ENCODE results near the gene ATP13A3.
"Not testable (repeated sequence)": the region's sequence is repeated elsewhere in the genome, so short reads cannot be mapped to it uniquely, and the experiment has no call there.

The ATP13A3 gene

DNA sequence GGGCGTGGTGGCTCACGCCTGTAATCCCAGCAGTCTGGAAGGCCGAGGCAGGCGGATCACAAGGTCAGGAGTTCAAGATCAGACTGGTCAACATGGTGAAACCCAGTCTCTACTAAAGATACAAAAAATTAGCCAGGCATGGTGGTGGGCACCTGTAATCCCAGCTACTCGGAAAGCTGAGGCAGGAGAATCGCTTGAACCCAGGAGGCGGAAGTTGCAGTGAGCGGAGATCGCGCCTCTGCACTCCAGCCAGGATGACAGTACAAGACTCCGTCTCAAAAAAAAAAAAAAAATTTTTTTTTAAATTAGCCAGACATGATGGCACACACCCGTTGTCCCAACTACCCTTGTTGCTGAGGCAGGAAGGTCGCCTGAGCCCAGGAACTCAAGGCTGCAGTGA lies 4.0 kb downstream of the ATP13A3 start:
- not testable (repeated sequence) for H3K79me1 ChIP-seq (ENCODE audit: low read depth, low read length); H2BK15ac ChIP-seq (ENCODE audit: low read length); H3K9ac ChIP-seq (ENCODE audit: low read depth, low read length, poor library complexity); H3K4me1 ChIP-seq (ENCODE audit: control insufficient read depth in 2 of 2, insufficient read depth in 1 of 2, low read depth in 1 of 2, low read length in 2 of 2); H4K8ac ChIP-seq (ENCODE audit: low read depth, low read length); H3K23ac ChIP-seq (ENCODE audit: low read depth, low read length, poor library complexity); H3K9me3 ChIP-seq (replicated peaks in 1 of 2; ENCODE audit: control insufficient read depth in 2 of 2, insufficient read depth in 1 of 2, low read depth in 1 of 2, low read length in 2 of 2); H2BK120ac ChIP-seq (ENCODE audit: low read depth, low read length); H3K27me3 ChIP-seq (ENCODE audit: control insufficient read depth in 3 of 3, insufficient read depth in 3 of 3, low read depth in 1 of 3, low read length in 3 of 3); H3K18ac ChIP-seq (ENCODE audit: low read length); DNase-seq (ENCODE audit: low spot score); H2BK5ac ChIP-seq (ENCODE audit: low read length); H3K14ac ChIP-seq (ENCODE audit: low read length); H2AFZ ChIP-seq (ENCODE audit: low read length); H3K4me3 ChIP-seq (ENCODE audit: low read length in 2 of 2); H3K4ac ChIP-seq (ENCODE audit: low read length); H2BK12ac ChIP-seq (ENCODE audit: low read length); H3K27ac ChIP-seq (replicated peaks; ENCODE audit: low read length); H2AK5ac ChIP-seq (ENCODE audit: low read depth, low read length); H3K4me2 ChIP-seq (ENCODE audit: insufficient read depth, low read length, poor library complexity, severe bottlenecking); H4K91ac ChIP-seq (ENCODE audit: low read depth, low read length, poor library complexity)
- no CpG with 5 or more reads among the region's 13 CpGs for WGBS, 2 donors (ENCODE audit: extremely low coverage in 2 of 2, insufficient read length in 2 of 2, insufficient replicate concordance in 1 of 2)
- peaks cover 2 to 60% of the 10 kb centered on the region in 2 donors for H3K36me3 ChIP-seq (replicated peaks in 1 of 2; ENCODE audit: control insufficient read depth in 2 of 2, insufficient read depth in 2 of 2, low read length in 2 of 2)

DNA sequence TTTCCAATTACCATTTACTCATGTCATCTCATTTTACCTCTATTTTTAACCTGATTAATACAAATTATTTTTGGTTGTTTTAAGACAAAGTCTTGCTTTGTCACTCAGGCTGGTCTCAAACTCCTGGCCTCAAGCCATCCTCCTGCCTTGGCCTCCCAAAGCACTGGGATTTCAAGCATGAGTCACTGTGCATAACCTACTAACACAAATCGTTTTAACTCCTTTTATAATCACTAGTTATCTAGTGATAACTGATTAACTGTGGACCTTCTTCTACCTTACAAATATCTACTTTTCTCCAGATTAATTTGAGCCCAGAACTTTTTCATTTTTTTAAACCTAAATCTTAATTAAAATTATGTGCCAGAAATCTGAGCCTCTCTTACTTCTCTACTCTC lies 4.6 kb downstream of the ATP13A3 start:
- WGBS, 2 donors (ENCODE audit: extremely low coverage in 2 of 2, insufficient read length in 2 of 2, insufficient replicate concordance in 1 of 2): no CpG with 5 or more reads among the region's 1 CpG
- Histone ChIP-seq H3K4me2 (ENCODE audit: insufficient read depth, low read length, poor library complexity, severe bottlenecking) (no peak overlapping the region), H3K27ac (replicated peaks; ENCODE audit: low read length) (no peak overlapping the region)

DNA sequence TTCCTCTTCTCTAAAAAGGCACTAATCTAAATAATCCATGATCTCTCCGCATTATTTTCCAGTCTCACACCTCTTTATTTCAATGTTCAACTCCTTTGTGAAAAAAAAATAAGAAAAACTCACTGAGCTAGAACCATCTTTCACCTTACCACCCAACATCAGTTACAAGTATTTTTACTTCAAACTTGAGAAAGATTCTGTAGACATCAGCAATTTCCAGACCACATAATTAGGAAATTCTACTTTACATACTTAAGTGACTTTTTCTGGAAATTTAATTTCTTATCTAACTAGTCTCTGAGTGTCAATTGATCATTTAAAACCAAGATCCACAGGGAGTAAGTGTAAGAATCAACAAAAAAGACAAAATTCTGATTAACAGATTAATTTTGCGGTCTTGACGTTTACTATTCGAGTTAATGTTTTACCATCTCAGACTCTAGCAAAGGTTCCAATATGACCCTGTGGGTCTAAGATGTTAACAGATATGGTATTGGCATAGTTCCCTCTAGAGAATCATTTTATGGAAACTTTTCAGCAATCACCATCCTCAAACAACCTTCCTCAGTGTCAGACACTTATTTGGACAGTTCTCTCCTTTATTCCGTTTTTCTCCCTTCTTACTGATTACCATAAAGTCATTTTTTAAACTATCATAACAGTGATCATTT lies 5.1 kb downstream of the ATP13A3 start:
- H2BK5ac ChIP-seq (ENCODE audit: low read length): no peak overlapping the region
- no peak overlapping the region for H2BK120ac ChIP-seq (ENCODE audit: low read depth, low read length)
- H4K91ac ChIP-seq (ENCODE audit: low read depth, low read length, poor library complexity): no peak overlapping the region
- H2AFZ ChIP-seq (ENCODE audit: low read length): no peak overlapping the region
- H3K9ac ChIP-seq (ENCODE audit: low read depth, low read length, poor library complexity): no peak overlapping the region
- H3K4me2 ChIP-seq (ENCODE audit: insufficient read depth, low read length, poor library complexity, severe bottlenecking): no peak overlapping the region
- no peak overlapping the region for H2BK12ac ChIP-seq (ENCODE audit: low read length)
- H3K36me3 ChIP-seq (replicated peaks in 1 of 2; ENCODE audit: control insufficient read depth in 2 of 2, insufficient read depth in 2 of 2, low read length in 2 of 2): peaks cover 2 to 68% of the 10 kb centered on the region in 2 donors
- no peak overlapping the region for H3K4me3 ChIP-seq (ENCODE audit: low read length in 2 of 2)
- no peak overlapping the region for H2BK15ac ChIP-seq (ENCODE audit: low read length)
- no peak overlapping the region for H3K18ac ChIP-seq (ENCODE audit: low read length)
- H3K9me3 ChIP-seq (replicated peaks in 1 of 2; ENCODE audit: control insufficient read depth in 2 of 2, insufficient read depth in 1 of 2, low read depth in 1 of 2, low read length in 2 of 2): no peaks in the 10 kb centered on the region
- H3K14ac ChIP-seq (ENCODE audit: low read length): no peak overlapping the region
- H3K4me1 ChIP-seq (ENCODE audit: control insufficient read depth in 2 of 2, insufficient read depth in 1 of 2, low read depth in 1 of 2, low read length in 2 of 2): no peaks in the 10 kb centered on the region
- no peaks in the 10 kb centered on the region for H3K27me3 ChIP-seq (ENCODE audit: control insufficient read depth in 3 of 3, insufficient read depth in 3 of 3, low read depth in 1 of 3, low read length in 3 of 3)
- no CpG with 5 or more reads among the region's 5 CpGs for WGBS, 2 donors (ENCODE audit: extremely low coverage in 2 of 2, insufficient read length in 2 of 2, insufficient replicate concordance in 1 of 2)
- no peak overlapping the region for H4K8ac ChIP-seq (ENCODE audit: low read depth, low read length)
- no peak overlapping the region for H3K23ac ChIP-seq (ENCODE audit: low read depth, low read length, poor library complexity)
- no peak for DNase-seq (ENCODE audit: low spot score)
- no peak overlapping the region for H2AK5ac ChIP-seq (ENCODE audit: low read depth, low read length)
- H3K4ac ChIP-seq (ENCODE audit: low read length): no peak overlapping the region
- no peak overlapping the region for H3K27ac ChIP-seq (replicated peaks; ENCODE audit: low read length)
- H3K79me1 ChIP-seq (ENCODE audit: low read depth, low read length): peaks cover 7% of the 10 kb centered on the region

More for the DNA sequence above, 4.6 kb downstream of the ATP13A3 start:
- no peak overlapping the region for H2BK12ac ChIP-seq (ENCODE audit: low read length)
- no peak overlapping the region for H4K8ac ChIP-seq (ENCODE audit: low read depth, low read length)
- H3K79me1 ChIP-seq (ENCODE audit: low read depth, low read length): peaks cover 7% of the 10 kb centered on the region
- no peak overlapping the region for H3K4me3 ChIP-seq (ENCODE audit: low read length in 2 of 2)
- H2BK5ac ChIP-seq (ENCODE audit: low read length): no peak overlapping the region
- H3K4ac ChIP-seq (ENCODE audit: low read length): no peak overlapping the region
- no peaks in the 10 kb centered on the region for H3K27me3 ChIP-seq (ENCODE audit: control insufficient read depth in 3 of 3, insufficient read depth in 3 of 3, low read depth in 1 of 3, low read length in 3 of 3)
- H3K23ac ChIP-seq (ENCODE audit: low read depth, low read length, poor library complexity): no peak overlapping the region
- no peak overlapping the region for H2AFZ ChIP-seq (ENCODE audit: low read length)
- no peak overlapping the region for H3K18ac ChIP-seq (ENCODE audit: low read length)
- H2AK5ac ChIP-seq (ENCODE audit: low read depth, low read length): no peak overlapping the region
- H4K91ac ChIP-seq (ENCODE audit: low read depth, low read length, poor library complexity): no peak overlapping the region
- H3K9me3 ChIP-seq (replicated peaks in 1 of 2; ENCODE audit: control insufficient read depth in 2 of 2, insufficient read depth in 1 of 2, low read depth in 1 of 2, low read length in 2 of 2): no peaks in the 10 kb centered on the region
- H2BK15ac ChIP-seq (ENCODE audit: low read length): no peak overlapping the region
- H3K4me1 ChIP-seq (ENCODE audit: control insufficient read depth in 2 of 2, insufficient read depth in 1 of 2, low read depth in 1 of 2, low read length in 2 of 2): no peaks in the 10 kb centered on the region
- no peak overlapping the region for H2BK120ac ChIP-seq (ENCODE audit: low read depth, low read length)
- no peak for DNase-seq (ENCODE audit: low spot score)
- no peak overlapping the region for H3K14ac ChIP-seq (ENCODE audit: low read length)
- peaks cover 2 to 67% of the 10 kb centered on the region in 2 donors for H3K36me3 ChIP-seq (replicated peaks in 1 of 2; ENCODE audit: control insufficient read depth in 2 of 2, insufficient read depth in 2 of 2, low read length in 2 of 2)
- no peak overlapping the region for H3K9ac ChIP-seq (ENCODE audit: low read depth, low read length, poor library complexity)

DNA sequence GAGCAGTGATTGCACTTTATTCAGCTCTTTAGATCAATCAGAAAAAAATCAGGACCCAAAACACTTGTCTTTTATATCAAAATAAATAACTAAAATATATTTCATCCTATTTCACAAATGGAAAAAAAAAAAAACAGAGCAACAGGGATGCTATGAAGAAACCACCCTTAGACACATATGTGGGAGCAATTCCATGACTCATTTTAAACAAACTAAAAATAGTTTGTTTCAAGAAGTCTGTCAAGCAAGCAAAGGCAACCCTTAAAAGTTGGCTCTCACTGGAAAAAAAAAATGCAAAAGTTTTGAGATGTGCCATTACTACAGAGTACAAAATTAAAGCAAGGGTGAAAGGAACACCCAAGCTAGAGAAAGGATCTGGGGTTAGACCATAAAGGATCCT lies 5.7 kb downstream of the ATP13A3 start:
- Histone ChIP-seq H2AK5ac (ENCODE audit: low read depth, low read length) (no peak overlapping the region), H3K4ac (ENCODE audit: low read length) (no peak overlapping the region), H2BK120ac (ENCODE audit: low read depth, low read length) (no peak overlapping the region), H3K4me2 (ENCODE audit: insufficient read depth, low read length, poor library complexity, severe bottlenecking) (no peak overlapping the region), H2BK15ac (ENCODE audit: low read length) (no peak overlapping the region), H3K27ac (replicated peaks; ENCODE audit: low read length) (no peak overlapping the region), H3K4me3 (ENCODE audit: low read length in 2 of 2) (no peak overlapping the region), H2BK12ac (ENCODE audit: low read length) (no peak overlapping the region), H3K23ac (ENCODE audit: low read depth, low read length, poor library complexity) (no peak overlapping the region), H3K36me3 (replicated peaks in 1 of 2; ENCODE audit: control insufficient read depth in 2 of 2, insufficient read depth in 2 of 2, low read length in 2 of 2) (peaks cover 2 to 68% of the 10 kb centered on the region in 2 donors), H2AFZ (ENCODE audit: low read length) (no peak overlapping the region), H3K18ac (ENCODE audit: low read length) (no peak overlapping the region), H3K9ac (ENCODE audit: low read depth, low read length, poor library complexity) (no peak overlapping the region), H3K9me3 (replicated peaks in 1 of 2; ENCODE audit: control insufficient read depth in 2 of 2, insufficient read depth in 1 of 2, low read depth in 1 of 2, low read length in 2 of 2) (no peaks in the 10 kb centered on the region), H2BK5ac (ENCODE audit: low read length) (no peak overlapping the region), H3K79me1 (ENCODE audit: low read depth, low read length) (peaks cover 6% of the 10 kb centered on the region), H4K8ac (ENCODE audit: low read depth, low read length) (no peak overlapping the region), H3K4me1 (ENCODE audit: control insufficient read depth in 2 of 2, insufficient read depth in 1 of 2, low read depth in 1 of 2, low read length in 2 of 2) (no peaks in the 10 kb centered on the region), H4K91ac (ENCODE audit: low read depth, low read length, poor library complexity) (no peak overlapping the region), H3K27me3 (ENCODE audit: control insufficient read depth in 3 of 3, insufficient read depth in 3 of 3, low read depth in 1 of 3, low read length in 3 of 3) (no peaks in the 10 kb centered on the region), H3K14ac (ENCODE audit: low read length) (no peak overlapping the region)
- DNase-seq (ENCODE audit: low spot score): no peak

Measured in neuronal stem cell (in vitro differentiated cells).